ENCODE results near the gene ZNF436.

DNA sequence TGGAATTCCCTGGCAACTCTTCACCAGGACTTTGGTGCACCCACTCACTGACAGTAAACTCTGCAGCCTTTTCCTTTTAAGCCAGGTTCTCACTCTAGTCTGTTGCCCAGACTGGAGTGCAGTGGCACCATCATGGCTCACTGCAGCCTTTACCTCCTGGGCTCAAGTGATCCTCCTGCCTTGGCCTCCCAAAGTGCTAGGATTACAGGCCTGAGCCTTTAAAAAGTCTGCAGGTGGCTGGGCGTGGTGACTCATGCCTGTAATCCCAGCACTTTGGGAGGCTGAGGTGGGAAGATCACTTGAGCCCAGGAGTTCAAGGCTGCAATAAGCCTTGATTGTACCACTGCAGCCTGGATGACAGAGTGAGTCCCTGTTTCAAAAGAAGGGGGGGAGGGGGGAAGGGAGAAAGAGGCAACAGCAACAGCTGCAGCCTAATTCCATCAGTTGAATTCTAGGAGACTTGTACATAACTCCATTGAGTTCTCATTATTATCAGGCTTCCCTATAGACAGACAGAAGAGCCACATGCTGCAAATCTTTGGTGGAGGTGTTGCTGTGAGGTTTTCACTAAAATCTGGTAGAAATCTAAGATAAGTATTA is 17.4 kb downstream of the ZNF436 start:
- TF ChIP-seq, protein P1, sequence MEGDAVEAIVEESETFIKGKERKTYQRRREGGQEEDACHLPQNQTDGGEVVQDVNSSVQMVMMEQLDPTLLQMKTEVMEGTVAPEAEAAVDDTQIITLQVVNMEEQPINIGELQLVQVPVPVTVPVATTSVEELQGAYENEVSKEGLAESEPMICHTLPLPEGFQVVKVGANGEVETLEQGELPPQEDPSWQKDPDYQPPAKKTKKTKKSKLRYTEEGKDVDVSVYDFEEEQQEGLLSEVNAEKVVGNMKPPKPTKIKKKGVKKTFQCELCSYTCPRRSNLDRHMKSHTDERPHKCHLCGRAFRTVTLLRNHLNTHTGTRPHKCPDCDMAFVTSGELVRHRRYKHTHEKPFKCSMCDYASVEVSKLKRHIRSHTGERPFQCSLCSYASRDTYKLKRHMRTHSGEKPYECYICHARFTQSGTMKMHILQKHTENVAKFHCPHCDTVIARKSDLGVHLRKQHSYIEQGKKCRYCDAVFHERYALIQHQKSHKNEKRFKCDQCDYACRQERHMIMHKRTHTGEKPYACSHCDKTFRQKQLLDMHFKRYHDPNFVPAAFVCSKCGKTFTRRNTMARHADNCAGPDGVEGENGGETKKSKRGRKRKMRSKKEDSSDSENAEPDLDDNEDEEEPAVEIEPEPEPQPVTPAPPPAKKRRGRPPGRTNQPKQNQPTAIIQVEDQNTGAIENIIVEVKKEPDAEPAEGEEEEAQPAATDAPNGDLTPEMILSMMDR (IDR thresholded peaks at IDR 0.05; ENCODE audit: poor library complexity, severe bottlenecking), result no peak
- TF ChIP-seq, protein P2, sequence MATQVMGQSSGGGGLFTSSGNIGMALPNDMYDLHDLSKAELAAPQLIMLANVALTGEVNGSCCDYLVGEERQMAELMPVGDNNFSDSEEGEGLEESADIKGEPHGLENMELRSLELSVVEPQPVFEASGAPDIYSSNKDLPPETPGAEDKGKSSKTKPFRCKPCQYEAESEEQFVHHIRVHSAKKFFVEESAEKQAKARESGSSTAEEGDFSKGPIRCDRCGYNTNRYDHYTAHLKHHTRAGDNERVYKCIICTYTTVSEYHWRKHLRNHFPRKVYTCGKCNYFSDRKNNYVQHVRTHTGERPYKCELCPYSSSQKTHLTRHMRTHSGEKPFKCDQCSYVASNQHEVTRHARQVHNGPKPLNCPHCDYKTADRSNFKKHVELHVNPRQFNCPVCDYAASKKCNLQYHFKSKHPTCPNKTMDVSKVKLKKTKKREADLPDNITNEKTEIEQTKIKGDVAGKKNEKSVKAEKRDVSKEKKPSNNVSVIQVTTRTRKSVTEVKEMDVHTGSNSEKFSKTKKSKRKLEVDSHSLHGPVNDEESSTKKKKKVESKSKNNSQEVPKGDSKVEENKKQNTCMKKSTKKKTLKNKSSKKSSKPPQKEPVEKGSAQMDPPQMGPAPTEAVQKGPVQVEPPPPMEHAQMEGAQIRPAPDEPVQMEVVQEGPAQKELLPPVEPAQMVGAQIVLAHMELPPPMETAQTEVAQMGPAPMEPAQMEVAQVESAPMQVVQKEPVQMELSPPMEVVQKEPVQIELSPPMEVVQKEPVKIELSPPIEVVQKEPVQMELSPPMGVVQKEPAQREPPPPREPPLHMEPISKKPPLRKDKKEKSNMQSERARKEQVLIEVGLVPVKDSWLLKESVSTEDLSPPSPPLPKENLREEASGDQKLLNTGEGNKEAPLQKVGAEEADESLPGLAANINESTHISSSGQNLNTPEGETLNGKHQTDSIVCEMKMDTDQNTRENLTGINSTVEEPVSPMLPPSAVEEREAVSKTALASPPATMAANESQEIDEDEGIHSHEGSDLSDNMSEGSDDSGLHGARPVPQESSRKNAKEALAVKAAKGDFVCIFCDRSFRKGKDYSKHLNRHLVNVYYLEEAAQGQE (IDR thresholded peaks at IDR 0.05; ENCODE audit: borderline replicate concordance), result no peak
- TF ChIP-seq EP300 (conservative IDR thresholded peaks at IDR 0.05; ENCODE audit: poor library complexity, severe bottlenecking) (no peak), POLR2AphosphoS5 (IDR thresholded peaks at IDR 0.05) (no peak)

All from neural cell (in vitro differentiated cells).